HG03060 (cell line): Measurements from ENCODE around the gene NKX1-1.
"Not testable (repeated sequence)": the region's sequence is repeated elsewhere in the genome, so short reads cannot be mapped to it uniquely, and the experiment has no call there.

Experiments
- ATAC-seq: cut with Tn5 transposase; IDR thresholded peaks from one replicate; pipeline ENCODE4 v1.9.1; 2021; ENCODE audit warnings: low read depth, moderate number of reproducible peaks; ENCODE audit not compliant: unreplicated experiment

NKX1-1 gene

GRCh38 chr4:1393866-1394265 is 12.4 kb downstream of the NKX1-1 start:
- no peak for ATAC-seq

- ATAC-seq, result not testable (repeated sequence)
Measured at GRCh38 chr4:1393363-1393762, 12.9 kb downstream of the NKX1-1 start.

- no peak for ATAC-seq
Measured at GRCh38 chr4:1385373-1386340, 20.6 kb downstream of the NKX1-1 start.

GRCh38 chr4:1384675-1385372 is 21.4 kb downstream of the NKX1-1 start:
- ATAC-seq, result no peak

- ATAC-seq, result no peak
Measured at GRCh38 chr4:1383728-1384591, 22.3 kb downstream of the NKX1-1 start.

- ATAC-seq, result no peak
Measured at GRCh38 chr4:1382776-1383727, 23.2 kb downstream of the NKX1-1 start.

GRCh38 chr4:1381944-1382541 is 24.2 kb downstream of the NKX1-1 start:
- no peak for ATAC-seq

GRCh38 chr4:1381181-1381621 is 25.0 kb downstream of the NKX1-1 start:
- ATAC-seq, result no peak

GRCh38 chr4:1380368-1381151 is 25.7 kb downstream of the NKX1-1 start:
- no peak for ATAC-seq

- no peak for ATAC-seq
Measured at GRCh38 chr4:1379801-1380331, 26.4 kb downstream of the NKX1-1 start.

GRCh38 chr4:1379351-1379781 is 26.9 kb downstream of the NKX1-1 start:
- no peak for ATAC-seq

- no peak for ATAC-seq
Measured at GRCh38 chr4:1378559-1379231, 27.5 kb downstream of the NKX1-1 start.

GRCh38 chr4:1377606-1378261 is 28.5 kb downstream of the NKX1-1 start:
- no peak for ATAC-seq

- no peak for ATAC-seq
Measured at GRCh38 chr4:1376841-1377605, 29.2 kb downstream of the NKX1-1 start.

- ATAC-seq, result no peak
Measured at GRCh38 chr4:1376391-1376840, 29.8 kb downstream of the NKX1-1 start.

- no peak for ATAC-seq
Measured at GRCh38 chr4:1375761-1376322, 30.4 kb downstream of the NKX1-1 start.
